ENCODE data around the gene CDK13.

Gene CDK13

DNA sequence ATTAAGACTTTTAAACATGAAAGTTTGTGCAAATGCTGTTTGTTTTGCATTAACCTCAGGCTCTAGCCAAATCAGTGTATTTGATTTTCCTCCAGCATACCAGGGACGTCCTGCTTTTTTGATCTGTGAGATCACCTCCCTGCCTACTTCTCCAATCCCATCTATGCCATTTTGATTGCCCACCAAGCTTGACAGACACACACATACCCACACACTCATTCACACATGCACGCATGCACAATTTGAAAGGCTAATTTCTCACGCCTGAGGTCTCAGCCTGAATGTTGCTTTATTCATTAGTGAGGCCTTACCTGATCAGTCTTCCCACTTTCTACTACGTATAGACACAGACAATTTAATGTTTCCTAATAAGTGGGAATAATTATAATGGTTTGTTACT is 53.5 kb downstream of the CDK13 start:
- no peaks in the 10 kb centered on the region for H3K9me3 Mint-ChIP-seq
- no peak for DNase-seq
- TF ChIP-seq, protein P1, sequence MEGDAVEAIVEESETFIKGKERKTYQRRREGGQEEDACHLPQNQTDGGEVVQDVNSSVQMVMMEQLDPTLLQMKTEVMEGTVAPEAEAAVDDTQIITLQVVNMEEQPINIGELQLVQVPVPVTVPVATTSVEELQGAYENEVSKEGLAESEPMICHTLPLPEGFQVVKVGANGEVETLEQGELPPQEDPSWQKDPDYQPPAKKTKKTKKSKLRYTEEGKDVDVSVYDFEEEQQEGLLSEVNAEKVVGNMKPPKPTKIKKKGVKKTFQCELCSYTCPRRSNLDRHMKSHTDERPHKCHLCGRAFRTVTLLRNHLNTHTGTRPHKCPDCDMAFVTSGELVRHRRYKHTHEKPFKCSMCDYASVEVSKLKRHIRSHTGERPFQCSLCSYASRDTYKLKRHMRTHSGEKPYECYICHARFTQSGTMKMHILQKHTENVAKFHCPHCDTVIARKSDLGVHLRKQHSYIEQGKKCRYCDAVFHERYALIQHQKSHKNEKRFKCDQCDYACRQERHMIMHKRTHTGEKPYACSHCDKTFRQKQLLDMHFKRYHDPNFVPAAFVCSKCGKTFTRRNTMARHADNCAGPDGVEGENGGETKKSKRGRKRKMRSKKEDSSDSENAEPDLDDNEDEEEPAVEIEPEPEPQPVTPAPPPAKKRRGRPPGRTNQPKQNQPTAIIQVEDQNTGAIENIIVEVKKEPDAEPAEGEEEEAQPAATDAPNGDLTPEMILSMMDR (IDR thresholded peaks at IDR 0.05) = no peak
- H3K27ac Mint-ChIP-seq = peak overlapping the region; percentile 66
- no peaks in the 10 kb centered on the region for H3K27me3 Mint-ChIP-seq (ENCODE audit: low read depth, poor library complexity)
- H3K4me3 Mint-ChIP-seq = no peak overlapping the region
- peaks cover 61% of the 10 kb centered on the region for H3K36me3 Mint-ChIP-seq (ENCODE audit: low read depth)
- no peaks in the 10 kb centered on the region for H3K4me1 Mint-ChIP-seq

- DNase-seq = no peak
- no peaks in the 10 kb centered on the region for H3K9me3 Mint-ChIP-seq
- TF ChIP-seq, protein P1 (IDR thresholded peaks at IDR 0.05) = no peak
- H3K27ac Mint-ChIP-seq = no peak overlapping the region
- H3K4me3 Mint-ChIP-seq = no peak overlapping the region
- peaks cover 68% of the 10 kb centered on the region for H3K36me3 Mint-ChIP-seq (ENCODE audit: low read depth)
- H3K4me1 Mint-ChIP-seq = no peaks in the 10 kb centered on the region
- H3K27me3 Mint-ChIP-seq (ENCODE audit: low read depth, poor library complexity) = no peaks in the 10 kb centered on the region
Observed at GRCh38 chr7:40008223-40008815, 58.3 kb downstream of the CDK13 start.

DNA sequence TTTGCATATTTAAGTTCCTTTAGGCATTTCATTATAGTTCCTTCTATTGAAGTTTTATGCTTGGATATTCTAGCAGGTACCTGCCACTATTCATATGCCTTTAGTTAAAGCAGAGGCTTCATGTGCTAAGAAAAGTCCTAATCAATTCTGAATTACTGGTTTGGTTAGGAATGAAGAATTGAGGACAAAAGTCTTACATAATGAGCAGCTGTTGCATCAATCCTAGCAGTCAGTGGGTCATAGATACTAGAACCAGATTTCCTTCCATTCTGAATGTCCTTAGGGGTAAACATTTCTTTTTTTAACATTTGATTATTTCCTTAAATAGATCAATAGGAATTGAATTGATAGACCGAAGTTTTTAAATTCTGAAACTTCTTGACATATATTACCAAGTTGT is 59.2 kb downstream of the CDK13 start:
- no peak for DNase-seq
- Mint-ChIP-seq H3K9me3 (no peaks in the 10 kb centered on the region), H3K27me3 (ENCODE audit: low read depth, poor library complexity) (no peaks in the 10 kb centered on the region), H3K4me1 (no peaks in the 10 kb centered on the region), H3K27ac (no peak overlapping the region), H3K4me3 (no peak overlapping the region), H3K36me3 (ENCODE audit: low read depth) (peaks cover 66% of the 10 kb centered on the region)
- TF ChIP-seq, protein P1 (IDR thresholded peaks at IDR 0.05) = no peak

GRCh38 chr7:40014376-40014775 is 64.3 kb downstream of the CDK13 start:
- no peak for DNase-seq
- no peak overlapping the region for H3K27ac Mint-ChIP-seq
- no peaks in the 10 kb centered on the region for H3K9me3 Mint-ChIP-seq
- H3K4me1 Mint-ChIP-seq = no peaks in the 10 kb centered on the region
- TF ChIP-seq, protein P1 (IDR thresholded peaks at IDR 0.05) = no peak
- H3K36me3 Mint-ChIP-seq (ENCODE audit: low read depth) = peaks cover 70% of the 10 kb centered on the region
- no peaks in the 10 kb centered on the region for H3K27me3 Mint-ChIP-seq (ENCODE audit: low read depth, poor library complexity)
- H3K4me3 Mint-ChIP-seq = no peak overlapping the region

- no peak overlapping the region for H3K4me3 Mint-ChIP-seq
- H3K4me1 Mint-ChIP-seq = no peaks in the 10 kb centered on the region
- H3K27me3 Mint-ChIP-seq (ENCODE audit: low read depth, poor library complexity) = no peaks in the 10 kb centered on the region
- peak overlapping the region; percentile 38 for H3K27ac Mint-ChIP-seq
- H3K36me3 Mint-ChIP-seq (ENCODE audit: low read depth) = peaks cover 62% of the 10 kb centered on the region
- H3K9me3 Mint-ChIP-seq = no peaks in the 10 kb centered on the region
- TF ChIP-seq, protein P1 (IDR thresholded peaks at IDR 0.05) = no peak
- no peak for DNase-seq
Observed at GRCh38 chr7:40015790-40016296, 65.8 kb downstream of the CDK13 start.

DNA sequence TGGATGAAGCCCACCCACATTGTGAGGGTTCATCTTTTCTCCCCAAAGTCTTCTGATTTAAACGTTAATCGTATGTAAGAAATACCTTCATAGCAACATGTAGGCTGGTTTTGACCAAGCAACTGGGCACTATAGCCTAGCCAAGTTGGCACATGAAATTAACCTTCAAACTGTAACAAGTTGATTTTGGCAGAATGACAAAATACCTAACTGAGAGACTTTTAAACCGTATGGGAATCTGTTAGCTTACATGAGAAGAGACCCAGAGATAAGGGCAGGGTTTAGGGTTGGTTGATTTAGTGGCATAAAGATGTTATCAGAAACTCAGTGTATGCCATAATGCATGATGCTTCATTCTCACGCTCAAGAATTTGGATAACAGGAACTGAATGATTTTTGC is 69.5 kb downstream of the CDK13 start:
- H3K36me3 Mint-ChIP-seq (ENCODE audit: low read depth) = peaks cover 65% of the 10 kb centered on the region
- DNase-seq = no peak
- H3K4me1 Mint-ChIP-seq = no peaks in the 10 kb centered on the region
- no peaks in the 10 kb centered on the region for H3K27me3 Mint-ChIP-seq (ENCODE audit: low read depth, poor library complexity)
- no peaks in the 10 kb centered on the region for H3K9me3 Mint-ChIP-seq
- H3K4me3 Mint-ChIP-seq = no peak overlapping the region
- TF ChIP-seq, protein P1 (IDR thresholded peaks at IDR 0.05) = no peak
- H3K27ac Mint-ChIP-seq = no peak overlapping the region
